Thyroid gland (tissue), 4 donors: ENCODE measurements around the gene ULBP2.

Experiments
- POLR2A ChIP-seq, 2 donors: fragments of 450-650 bp; IDR thresholded peaks; one replicate each; pipeline ENCODE4 v1.6.1; 2017; ENCODE audit warnings: antibody characterized with exemption in 2 of 2, mild to moderate bottlenecking in 2 of 2, moderate library complexity in 1 of 2
- TF ChIP-seq, protein P1 (sequence below), 6 experiments: fragments of 200-600 bp in 3 of 6; fragments of 450-650 bp in 3 of 6; sonication (generic) in 3 of 6; IDR thresholded peaks; one replicate each; pipeline ENCODE4 v1.5.1; 2016 to 2019; ENCODE audit warnings: antibody characterized with exemption in 6 of 6, mild to moderate bottlenecking in 2 of 6, inconsistent platforms in 1 of 6, moderate library complexity in 1 of 6

GRCh38 chr6:149965194-149966020 is 23.6 kb downstream of the ULBP2 start:
- TF ChIP-seq, protein P1, sequence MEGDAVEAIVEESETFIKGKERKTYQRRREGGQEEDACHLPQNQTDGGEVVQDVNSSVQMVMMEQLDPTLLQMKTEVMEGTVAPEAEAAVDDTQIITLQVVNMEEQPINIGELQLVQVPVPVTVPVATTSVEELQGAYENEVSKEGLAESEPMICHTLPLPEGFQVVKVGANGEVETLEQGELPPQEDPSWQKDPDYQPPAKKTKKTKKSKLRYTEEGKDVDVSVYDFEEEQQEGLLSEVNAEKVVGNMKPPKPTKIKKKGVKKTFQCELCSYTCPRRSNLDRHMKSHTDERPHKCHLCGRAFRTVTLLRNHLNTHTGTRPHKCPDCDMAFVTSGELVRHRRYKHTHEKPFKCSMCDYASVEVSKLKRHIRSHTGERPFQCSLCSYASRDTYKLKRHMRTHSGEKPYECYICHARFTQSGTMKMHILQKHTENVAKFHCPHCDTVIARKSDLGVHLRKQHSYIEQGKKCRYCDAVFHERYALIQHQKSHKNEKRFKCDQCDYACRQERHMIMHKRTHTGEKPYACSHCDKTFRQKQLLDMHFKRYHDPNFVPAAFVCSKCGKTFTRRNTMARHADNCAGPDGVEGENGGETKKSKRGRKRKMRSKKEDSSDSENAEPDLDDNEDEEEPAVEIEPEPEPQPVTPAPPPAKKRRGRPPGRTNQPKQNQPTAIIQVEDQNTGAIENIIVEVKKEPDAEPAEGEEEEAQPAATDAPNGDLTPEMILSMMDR (IDR thresholded peaks at IDR 0.05), result no peak
- TF ChIP-seq POLR2A (IDR thresholded peaks at IDR 0.05), result no peak
